HG03097 (cell line): ENCODE results near the gene ZC3H8.
"Not testable (repeated sequence)": the region's sequence is repeated elsewhere in the genome, so short reads cannot be mapped to it uniquely, and the experiment has no call there.

Experiments used
- ATAC-seq: cut with Tn5 transposase; IDR thresholded peaks from one replicate; pipeline ENCODE4 v1.9.1; 2021; ENCODE audit not compliant: unreplicated experiment, low FRiP score

ZC3H8 gene

DNA sequence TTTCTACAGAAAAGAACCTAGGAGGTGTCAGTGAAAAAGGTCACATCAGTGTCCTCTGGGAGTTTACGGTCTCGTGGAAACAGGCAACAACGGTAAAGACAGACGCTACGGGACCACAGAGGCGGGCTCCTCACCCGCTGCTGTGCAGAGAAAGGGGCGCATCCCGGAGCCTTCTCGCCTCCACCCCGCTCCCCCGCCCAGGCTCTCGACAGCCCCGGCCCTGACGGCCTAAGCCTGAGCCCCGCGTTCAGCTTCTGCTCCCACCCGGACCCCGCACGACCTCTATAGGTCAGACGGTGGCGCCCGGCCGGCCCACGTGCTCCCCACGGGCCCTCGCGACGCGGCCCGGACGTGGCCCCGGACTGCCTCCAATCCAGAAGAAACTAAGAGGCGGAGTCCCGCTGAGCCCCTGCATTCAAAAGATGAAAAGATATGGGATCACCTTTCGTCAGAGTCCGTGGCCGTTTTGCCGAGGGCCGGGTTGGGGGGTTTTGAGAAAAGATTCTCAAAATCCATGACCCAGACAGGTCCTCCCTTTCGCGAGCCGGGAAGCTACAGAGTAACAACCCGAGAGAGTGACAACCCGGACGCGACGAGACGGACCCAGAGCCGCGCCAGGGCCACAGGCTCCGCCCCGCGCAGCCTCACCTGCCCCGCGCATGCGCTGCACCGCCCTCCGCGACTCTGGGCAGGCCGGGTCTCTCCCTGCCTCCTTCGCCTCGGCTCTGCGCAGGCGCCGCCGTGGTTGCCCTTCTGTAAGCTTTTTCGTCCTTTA is at the start of gene ZC3H8:
Gene ZC3H8 (minus strand): TSS at position 577 of the 775 bp plus-strand sequence. CDS start 61 bp downstream, at position 516.
- peak; percentile 78 for ATAC-seq

DNA sequence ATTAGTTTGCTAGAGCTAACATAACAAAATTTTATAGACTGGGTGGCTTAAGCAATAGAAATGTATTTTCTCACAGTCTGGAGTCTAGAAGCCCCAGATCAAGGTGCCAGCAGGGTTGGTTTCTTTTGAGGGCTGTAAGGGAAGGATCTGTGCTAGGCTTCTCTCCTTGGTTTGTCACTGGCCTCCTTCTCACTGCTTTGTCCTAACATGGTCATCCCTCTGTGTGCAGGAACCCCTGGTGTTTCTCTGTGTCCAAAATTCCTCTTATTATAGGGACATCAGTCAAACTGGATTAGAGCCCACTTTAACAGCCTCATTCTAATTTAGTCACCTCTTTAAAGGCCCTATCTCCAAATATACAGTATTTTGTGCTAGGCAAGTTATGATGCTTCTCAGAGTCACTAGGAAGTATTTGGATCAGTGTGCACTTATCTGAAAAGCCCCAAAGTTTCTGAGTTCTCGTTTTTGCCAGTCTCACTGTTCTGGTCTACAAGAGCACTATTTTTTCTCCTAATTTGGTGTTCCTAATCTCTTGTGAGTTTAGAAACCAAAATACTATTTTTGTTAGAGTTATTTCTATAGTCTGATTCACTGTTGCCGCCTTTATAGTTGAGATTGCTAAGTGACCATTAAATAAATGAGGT is 49.6 kb upstream of the ZC3H8 start:
- no peak for ATAC-seq

DNA sequence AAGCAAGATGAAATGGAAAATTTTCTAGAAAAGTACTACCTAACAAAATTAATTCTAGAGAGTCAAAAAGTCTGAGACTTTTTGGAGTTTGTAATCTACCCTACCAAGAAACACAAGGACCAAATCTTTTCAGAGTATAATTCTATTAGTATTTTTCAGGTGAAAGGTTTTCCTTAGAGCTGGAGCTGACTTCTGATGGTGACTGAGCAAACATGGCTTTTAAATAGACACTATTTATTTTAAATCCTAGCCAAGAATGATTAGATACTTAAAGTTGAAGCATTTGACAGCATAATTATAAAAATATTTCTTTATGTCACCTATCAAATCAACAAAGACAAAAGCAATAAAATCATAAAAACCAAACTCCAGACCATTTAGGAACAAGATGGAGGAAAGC is 47.1 kb upstream of the ZC3H8 start:
- ATAC-seq = no peak

DNA sequence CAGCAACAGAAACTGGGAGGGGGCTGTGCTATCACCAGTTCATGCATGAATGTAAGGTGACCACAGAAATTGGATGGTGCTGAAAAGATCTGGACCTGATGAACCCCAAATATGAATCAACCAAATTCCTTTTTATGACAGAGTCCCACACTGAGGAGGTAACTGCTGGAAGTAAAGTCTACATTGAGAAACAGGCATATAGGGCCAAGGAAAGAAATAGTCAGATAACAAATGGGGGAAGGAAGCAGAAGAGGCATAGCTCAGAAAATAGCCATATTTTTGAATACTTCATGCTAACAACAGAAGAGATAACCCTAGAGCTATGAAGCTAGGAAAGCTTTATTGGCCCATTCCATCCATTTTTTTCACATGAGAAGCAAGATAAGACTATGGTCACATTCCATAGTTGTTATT is 46.3 kb upstream of the ZC3H8 start:
- no peak for ATAC-seq

DNA sequence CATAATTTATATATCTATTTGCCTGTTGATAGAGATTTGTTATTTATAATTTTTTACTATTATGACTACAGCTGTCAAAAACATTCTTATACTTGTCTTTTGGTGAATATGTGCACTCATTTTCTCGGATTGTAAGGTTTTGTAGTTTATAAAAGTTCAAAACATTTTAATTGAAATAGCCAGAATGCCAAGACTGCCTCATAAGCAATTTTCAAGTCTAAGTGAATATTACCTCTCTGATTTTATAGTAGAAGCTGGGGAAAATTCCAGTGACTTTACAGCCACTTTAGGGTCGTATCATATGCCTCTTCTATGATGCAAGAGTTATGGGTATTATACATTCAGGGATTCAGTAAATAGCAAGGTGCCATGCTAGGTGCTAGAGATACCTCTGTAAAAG is 41.6 kb upstream of the ZC3H8 start:
- no peak for ATAC-seq

DNA sequence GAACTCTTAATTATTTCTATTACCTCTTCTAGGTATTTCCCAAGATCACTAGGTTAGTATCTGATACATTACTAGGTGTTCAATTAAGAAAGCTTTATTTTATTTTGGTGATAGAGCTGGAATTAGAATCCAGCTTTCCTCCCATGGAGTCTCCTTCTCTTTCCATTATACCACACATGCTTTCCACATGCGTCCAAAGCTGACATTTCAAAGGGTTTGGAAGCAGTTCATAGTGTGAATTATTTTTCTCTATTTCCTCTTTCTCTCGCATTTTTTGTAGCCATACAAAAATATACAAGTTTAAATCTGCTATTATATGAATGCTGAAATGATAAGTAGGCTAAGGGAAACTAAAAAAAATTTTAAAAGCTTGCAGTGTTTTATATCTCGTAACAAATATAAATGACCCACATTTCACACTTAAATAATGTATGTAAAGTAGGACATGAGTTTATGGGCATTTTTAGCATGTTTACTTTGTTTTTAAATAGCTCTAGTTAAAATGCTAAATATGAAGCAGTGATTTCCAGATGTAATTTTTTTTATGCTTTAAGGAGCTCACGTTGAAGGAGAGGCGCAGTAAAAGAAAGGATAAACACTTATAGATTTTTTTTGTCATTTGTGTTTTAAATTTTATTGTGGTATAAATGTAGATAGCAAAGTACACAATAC is 40.7 kb upstream of the ZC3H8 start:
- no peak for ATAC-seq

DNA sequence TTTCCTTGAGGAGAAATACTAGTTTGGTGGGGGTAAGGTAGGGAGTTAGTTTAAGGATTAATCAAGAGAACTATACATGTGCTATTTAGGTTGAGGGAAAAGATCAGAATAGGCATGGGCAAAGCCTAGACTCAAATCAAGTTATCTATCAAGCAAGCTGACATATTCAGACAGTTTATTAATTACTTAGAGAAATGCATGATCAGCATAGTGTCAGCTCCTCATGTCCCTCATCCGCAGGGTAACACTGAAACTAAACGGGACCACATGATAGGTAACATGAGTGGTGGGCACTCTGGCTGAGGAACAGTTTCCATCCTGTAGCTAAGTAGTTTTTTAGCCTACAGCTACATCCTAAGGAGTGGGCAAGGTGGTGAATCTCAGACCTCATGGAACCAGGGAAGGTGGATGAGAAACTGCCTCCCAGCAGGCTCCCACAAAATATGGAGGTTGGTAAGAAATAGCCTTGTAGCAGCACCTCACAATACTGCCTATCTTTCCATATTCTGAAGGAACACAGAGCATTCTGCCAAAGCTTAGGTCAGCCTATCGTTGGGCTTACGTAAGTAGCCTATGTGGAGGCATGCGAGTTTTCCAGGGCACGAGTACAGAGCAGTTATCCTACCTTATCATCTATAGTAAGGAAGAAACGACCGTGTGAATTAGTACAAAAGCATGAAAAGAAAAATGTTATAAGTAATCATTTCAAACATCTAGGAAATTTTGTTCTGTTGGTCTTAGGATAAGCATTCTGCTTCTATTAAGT is 39.0 kb upstream of the ZC3H8 start:
- ATAC-seq = no peak

DNA sequence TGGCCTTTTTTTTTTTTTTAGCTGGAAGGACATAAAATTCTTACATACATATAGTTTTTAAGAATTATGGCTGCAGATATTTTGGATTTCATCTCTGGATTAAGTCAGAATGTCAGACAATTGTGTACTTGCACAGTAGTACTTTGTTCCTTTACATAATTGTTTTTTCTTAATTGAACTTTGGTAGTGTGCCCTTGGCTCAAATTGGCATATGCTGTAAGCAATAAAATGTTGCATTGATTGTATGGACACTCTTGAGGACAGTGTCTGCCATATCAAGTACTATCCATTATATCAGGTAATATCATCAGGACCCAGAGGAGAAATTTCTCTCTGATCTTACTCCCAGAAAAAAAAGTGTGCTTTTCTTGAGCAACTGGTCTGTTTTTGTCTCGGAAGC is 35.8 kb upstream of the ZC3H8 start:
- ATAC-seq = no peak

DNA sequence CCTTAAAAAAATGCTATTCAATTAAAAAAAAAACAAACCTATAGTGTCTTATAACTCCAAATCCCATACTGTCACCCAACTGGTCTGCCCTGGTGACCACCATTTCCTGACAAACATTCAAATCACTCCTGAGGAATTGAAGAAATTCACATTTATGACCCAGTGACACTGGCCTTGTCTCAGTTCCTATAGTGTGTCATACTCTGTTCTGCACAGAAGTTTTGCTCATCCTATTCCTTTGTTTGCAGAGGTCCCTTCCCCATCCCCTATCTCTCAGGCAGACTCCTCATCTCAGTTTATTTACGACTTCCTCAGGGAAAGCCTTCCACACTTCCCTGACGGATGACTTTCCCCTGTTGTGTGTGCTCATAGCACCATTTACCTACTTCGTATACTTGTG is 35.2 kb upstream of the ZC3H8 start:
- ATAC-seq = no peak

DNA sequence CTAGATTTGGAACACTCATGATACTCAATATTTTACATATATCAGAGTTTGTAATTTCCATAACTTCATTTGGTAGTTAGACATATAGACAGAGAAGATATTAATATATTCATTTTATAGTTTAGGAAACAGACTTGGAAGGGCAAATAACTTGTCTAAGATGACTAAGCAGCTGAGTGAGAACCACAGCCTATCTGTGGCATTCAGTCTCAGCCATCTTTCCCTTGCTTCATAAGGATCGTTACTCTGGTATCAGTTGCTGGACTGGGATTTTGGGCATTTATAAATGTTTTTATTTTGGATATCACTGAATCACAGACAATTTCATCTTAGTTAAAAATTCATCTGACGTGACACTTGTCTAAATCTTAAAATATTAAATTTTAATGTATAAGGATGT is 28.7 kb upstream of the ZC3H8 start:
- ATAC-seq = not testable (repeated sequence)

DNA sequence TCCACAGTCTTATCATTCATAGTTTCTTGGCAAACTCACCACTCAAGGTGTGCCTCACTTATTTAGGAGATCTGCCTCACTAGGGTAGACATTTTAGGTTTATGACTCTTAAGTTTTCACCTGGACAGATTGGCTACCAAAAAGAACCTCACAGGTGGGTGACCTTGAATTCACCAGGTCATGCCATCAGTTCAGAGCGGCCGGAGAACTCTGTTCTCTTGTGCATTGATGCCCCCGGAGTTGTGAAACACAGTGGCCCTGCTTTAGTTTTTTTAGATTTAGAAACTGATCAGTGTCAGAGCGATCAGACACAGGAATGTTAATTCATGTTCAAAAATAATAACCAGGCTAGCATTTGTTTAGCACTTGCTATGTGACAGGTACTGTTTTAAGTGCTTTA is 27.2 kb upstream of the ZC3H8 start:
- not testable (repeated sequence) for ATAC-seq

DNA sequence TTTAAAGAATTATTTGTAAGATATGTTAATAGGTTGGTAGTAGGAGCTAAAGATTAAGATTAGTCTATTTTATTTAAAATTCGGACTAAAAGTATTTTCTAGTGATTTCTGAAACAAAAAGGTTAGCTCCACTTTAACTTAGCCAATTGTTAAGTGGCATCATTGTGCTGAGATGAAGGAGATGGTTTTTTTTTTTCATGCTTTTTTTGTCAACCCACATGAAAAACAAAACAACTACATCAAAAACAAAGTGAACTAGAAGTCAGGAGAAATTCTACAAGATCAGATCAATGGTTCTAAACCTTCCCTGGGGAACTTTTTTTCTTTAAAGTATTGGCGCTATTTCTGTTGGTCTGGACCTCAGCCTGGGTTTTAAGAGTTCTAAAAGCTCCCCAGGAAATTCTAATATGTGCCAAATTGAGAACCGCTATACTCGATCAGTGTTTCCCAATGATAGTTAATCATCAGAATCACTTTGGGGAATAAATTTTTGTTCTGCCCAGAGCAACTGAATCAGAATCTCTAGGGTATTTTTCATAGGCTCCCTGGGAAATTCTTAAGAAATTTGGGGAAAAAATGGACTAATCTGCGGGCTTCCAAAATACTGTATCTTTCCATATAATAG is 22.9 kb upstream of the ZC3H8 start:
- ATAC-seq = no peak

DNA sequence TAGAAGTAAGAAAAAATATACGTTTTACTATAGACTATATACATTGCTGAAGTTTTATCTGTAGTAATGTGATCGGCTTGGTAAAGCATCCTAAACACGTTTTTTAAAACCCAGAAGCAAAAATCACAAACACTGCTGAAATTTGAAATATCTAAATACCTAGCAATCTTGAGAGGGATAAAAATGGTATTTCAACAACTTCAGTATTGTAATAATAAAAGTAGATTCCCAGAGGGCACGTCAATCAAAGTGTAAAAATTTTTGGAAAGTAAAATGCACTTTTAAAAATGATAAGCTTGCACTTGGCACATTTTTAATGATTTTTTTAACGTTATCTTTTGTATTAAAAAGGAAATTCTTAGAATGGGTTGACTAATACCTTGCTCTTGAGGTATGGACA is 22.1 kb upstream of the ZC3H8 start:
- no peak for ATAC-seq

DNA sequence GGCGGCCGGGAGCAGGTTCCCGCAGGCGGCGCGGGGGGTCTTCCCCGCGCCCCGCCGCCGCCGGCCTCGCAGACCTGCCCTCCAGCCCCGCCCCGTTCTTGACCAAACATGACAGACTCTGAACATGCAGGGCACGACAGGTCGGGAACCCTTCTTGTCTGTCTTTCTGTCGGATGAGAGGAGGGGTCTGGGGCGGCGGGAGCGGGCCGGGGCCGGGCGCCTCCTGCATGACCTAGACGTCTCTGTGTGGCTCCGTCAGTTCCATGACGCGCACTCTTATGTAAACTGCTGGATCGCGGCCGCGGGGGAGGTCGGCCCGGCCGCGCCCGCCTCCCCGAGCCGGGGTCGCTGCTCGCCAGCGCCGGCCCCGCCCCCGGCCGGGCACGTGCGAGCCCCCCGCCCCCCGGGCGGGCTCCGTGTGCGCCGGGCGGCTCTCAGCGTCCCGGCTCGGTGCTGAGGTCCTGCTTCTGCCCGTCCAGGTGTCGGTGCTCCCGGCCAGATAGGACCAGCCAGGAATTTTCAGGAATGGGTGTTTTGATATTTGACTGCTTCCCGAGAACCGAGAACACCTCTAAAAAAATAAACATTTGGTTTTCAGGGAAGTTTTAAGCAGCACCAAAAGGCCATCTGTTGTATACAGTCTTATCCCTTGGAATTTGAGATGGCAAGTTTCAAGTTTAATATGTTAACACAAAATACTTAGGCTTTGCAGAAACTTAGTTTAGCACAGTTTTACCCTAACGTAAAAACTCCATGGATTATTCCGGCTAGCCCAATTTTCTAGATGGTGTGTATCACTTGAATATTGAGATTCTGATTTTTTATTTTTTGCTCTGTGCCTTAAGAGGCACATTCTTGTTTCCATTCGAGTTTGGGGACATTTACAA is 21.3 kb upstream of the ZC3H8 start:
- peak; percentile 48 for ATAC-seq

DNA sequence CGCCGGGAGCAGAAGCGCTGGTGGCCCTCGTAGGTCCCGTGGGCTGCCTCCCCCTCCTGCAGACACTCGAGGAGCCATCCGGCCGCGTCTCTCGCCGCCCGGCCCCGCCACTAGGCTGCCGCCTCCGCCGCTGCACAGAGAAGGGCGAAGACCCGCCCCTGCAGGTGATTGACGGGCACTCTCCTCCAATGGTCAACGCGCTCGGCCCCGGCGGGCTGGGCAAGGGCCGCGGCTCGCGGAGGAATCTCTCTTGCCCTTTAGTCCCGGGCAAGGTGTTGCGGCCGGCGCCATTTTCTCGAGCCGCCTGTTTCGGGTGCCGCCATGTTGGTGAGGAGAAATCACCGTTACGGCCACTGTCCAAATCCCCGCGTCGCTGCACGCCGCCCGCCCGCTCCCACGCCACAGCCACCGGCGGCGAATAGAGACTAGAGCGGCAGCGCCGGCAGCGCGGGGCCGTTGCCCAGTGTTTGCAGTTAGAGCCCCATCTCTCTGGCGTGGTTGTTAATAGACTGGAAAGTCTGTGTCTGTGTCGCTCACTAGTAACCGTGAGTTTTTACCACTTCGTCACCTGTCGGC is 20.6 kb upstream of the ZC3H8 start, which contains the start of gene ZC3H6:
Gene ZC3H6 (plus strand): TSS at position 287 of the 576 bp plus-strand sequence. CDS start 398 bp downstream, outside the sequence.
- ATAC-seq = peak; percentile 95

DNA sequence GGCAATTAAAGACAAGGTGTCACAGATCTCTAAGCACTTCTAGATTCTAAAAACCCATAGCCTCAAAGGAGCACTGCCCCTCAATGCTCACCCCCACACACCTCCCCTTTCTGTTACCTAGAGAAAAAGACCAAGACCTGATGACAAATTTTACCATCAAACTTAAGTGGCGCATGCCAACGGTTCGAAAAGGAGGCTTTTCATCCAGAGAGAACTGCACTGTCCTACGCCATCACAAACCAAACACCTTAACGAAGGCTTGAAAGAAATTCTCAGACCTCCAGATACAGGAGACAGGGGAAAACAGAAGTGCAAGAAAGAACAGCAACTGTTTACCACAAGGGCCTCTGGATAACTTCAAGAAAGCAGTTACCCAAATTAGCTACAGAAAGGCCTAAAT is 18.5 kb upstream of the ZC3H8 start:
- ATAC-seq = no peak

DNA sequence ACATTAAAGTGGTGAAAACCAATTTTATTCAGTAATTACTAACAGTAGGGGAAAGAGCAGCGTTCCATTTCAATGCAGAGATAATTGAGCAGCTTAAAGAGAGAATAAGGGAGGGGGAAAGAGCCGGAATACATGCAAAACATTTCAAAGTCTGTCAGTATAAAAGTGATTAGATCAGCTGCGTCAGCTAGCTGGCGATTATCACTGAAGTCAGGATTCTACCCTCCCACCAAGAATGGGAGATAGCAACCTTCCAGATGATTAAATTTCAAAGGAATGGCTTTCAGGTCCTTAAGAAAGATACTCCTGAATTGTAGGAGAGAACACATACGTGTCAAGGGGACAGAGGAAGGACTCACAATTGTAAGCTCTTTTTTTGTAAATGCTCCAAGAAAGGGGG is 17.8 kb upstream of the ZC3H8 start:
- ATAC-seq = no peak

DNA sequence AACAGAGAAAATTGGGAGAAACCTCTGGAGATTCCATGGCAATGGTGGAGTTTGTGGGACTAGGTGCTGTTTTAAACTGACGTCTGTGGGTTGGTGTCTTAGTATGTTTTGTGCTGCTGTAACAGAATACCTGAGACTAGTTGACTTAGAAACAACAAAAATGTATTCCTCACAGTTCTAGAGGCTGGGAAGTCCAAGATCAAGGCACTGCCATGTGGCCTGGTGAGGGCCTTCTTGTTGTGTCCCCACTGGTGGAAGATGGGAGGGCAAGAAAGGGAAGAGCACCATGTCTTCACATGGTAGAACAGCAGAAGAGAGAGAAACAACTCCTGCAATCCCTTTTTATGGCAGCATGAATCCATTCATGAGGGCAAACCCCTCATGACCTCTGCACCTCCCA is 13.7 kb upstream of the ZC3H8 start:
- ATAC-seq = no peak

DNA sequence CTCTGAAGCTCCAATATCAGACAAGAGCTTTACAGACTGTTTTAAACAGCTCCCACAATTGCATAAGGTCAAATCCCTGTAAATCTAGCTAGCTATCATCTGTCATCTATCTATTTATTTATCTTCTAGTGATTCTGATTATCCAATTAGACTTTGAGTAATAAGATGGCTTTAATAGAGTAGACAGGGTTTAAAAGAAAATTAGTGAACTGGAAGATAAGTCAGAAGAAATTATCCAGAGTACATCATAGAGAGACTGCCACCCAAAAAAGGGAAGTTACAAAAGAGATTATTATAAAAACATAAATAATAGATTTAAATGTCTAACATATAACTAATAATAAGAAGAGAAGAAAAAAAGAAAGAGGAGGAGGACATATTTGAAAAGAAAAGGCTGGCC is 8.0 kb upstream of the ZC3H8 start:
- ATAC-seq = no peak
